GM18520 (cell line): ENCODE data around the gene GALNT14.
"Not testable (repeated sequence)": the region's sequence is repeated elsewhere in the genome, so short reads cannot be mapped to it uniquely, and the experiment has no call there.

Source experiments
- ATAC-seq: cut with Tn5 transposase; IDR thresholded peaks from one replicate; pipeline ENCODE4 v1.9.1; 2021; ENCODE audit not compliant: unreplicated experiment

The GALNT14 gene

GRCh38 chr2:30910686-30911085 lies 227.6 kb downstream of the GALNT14 start:
- no peak for ATAC-seq

GRCh38 chr2:30904437-30904836 lies 233.8 kb downstream of the GALNT14 start:
- not testable (repeated sequence) for ATAC-seq

- ATAC-seq: no peak
Observed at GRCh38 chr2:30903326-30903725, 234.9 kb downstream of the GALNT14 start.

GRCh38 chr2:30900381-30900780 lies 237.9 kb downstream of the GALNT14 start:
- no peak for ATAC-seq

- no peak for ATAC-seq
Observed at GRCh38 chr2:30899516-30900054, 238.7 kb downstream of the GALNT14 start.

GRCh38 chr2:30897539-30897938 lies 240.7 kb downstream of the GALNT14 start:
- no peak for ATAC-seq

- no peak for ATAC-seq
Observed at GRCh38 chr2:30894498-30895119, 243.6 kb downstream of the GALNT14 start.

- ATAC-seq: no peak
Observed at GRCh38 chr2:30888852-30889409, 249.3 kb downstream of the GALNT14 start.

GRCh38 chr2:30886080-30886479 lies 252.2 kb downstream of the GALNT14 start:
- no peak for ATAC-seq

GRCh38 chr2:30883822-30884221 lies 254.4 kb downstream of the GALNT14 start:
- no peak for ATAC-seq

GRCh38 chr2:30883184-30883583 lies 255.1 kb downstream of the GALNT14 start:
- no peak for ATAC-seq

- ATAC-seq: no peak
Observed at GRCh38 chr2:30880516-30880915, 257.7 kb downstream of the GALNT14 start.

GRCh38 chr2:30877833-30878232 lies 260.4 kb downstream of the GALNT14 start:
- ATAC-seq: no peak

GRCh38 chr2:30872797-30873196 lies 265.4 kb downstream of the GALNT14 start:
- ATAC-seq: no peak

- no peak for ATAC-seq
Observed at GRCh38 chr2:30871980-30872789, 266.1 kb downstream of the GALNT14 start.

- no peak for ATAC-seq
Observed at GRCh38 chr2:30871440-30871839, 266.8 kb downstream of the GALNT14 start.

GRCh38 chr2:30869988-30870387 lies 268.3 kb downstream of the GALNT14 start:
- ATAC-seq: no peak

GRCh38 chr2:30867385-30867784 lies 270.9 kb downstream of the GALNT14 start:
- no peak for ATAC-seq

GRCh38 chr2:30866974-30867373 lies 271.3 kb downstream of the GALNT14 start:
- ATAC-seq: no peak

GRCh38 chr2:30865892-30866681 lies 272.2 kb downstream of the GALNT14 start:
- no peak for ATAC-seq

- no peak for ATAC-seq
Observed at GRCh38 chr2:30865243-30865642, 273.0 kb downstream of the GALNT14 start.
